Measurements from ENCODE around the gene BMPER.

BMPER gene

DNA sequence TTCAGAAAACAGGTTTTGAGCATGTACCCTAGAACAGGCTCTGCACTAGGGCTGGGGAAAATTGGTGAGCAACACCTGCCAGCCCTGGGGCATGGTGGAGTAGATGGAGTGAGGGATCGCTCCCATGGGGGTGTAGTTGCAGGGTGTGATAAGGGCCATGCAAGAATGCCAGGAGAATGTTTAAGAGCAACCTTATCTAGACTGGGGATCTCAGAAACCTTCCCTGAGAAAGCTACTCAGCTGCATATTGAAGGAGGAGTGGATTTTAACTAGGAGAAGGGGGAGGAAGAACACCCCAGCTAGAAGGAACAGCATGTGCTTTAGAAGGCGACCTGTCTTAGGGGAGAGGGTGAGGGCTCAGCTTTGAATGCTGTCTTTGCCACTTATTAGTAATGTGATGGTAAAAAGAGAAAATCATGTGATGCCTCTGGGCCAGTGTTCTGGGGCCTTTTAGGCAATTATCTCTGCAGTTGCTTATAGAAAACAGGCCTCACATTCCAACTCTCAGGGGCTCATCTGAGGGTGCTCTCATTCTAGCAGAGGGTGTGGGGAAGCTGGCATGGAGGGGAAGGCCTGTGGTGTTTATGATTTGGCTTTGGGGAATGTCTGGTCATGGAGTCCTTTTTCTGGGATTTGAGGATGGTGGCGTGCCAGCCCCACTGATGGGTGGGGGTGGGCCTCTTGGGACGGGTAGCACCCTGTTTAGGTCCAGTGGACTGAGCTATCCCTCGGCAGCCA, 225.4 kb downstream of the BMPER start:
- in situ Hi-C loops (cut with MboI; ENCODE audit: low sequenced_read_pairs), result no loop called here

DNA sequence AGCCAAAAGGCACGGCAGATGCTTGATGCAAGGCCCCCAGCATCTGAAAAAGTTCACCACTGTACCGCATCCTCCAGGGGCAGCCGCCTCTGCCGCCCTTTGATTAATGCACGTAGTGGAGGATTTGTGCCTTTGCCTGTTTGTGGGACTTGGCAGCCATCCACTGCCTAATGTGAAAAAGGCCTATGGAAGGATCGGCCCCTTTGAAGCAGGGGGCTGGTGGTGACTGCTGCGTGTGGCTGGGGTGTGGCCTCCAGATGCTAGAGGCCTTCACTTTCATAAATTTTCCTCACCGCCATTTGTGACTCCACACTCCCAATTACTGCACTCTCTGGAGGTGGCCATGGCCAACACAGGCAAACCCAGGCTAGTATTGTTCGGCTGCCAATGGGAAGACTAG, 226.0 kb downstream of the BMPER start:
- in situ Hi-C loops (cut with MboI; ENCODE audit: low sequenced_read_pairs), result no loop called here

DNA sequence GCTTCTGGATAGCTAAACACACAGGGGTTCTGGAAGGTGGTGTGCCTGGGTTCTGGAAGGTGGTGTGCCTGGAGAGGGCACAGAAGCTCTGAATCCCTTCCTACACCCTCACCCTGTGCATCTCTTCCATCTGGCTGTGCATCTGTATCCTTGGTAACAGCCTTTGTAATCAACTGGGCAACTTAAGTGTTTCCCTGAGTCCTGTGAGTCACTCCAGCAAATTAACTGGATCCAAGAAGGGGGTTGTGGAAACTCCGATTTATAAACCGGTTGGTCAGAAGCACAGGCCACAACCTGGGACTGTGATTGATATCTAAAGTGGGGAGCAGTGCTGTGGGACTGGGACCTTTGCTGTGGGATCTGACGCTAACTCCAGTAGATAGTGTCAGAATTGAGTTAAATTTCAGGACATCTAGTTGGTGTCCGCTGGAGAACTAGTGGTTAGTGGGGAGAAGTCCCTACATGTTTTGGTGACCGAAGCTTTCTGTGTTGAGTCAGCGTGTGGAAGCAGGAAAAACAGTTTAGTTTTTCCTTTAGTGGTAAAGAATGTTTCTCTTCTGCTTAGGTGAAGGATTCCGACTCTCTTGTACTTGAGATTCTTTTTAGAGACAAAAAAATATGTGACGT, 228.1 kb downstream of the BMPER start:
- in situ Hi-C loops (cut with MboI; ENCODE audit: low sequenced_read_pairs), result no loop called here

DNA sequence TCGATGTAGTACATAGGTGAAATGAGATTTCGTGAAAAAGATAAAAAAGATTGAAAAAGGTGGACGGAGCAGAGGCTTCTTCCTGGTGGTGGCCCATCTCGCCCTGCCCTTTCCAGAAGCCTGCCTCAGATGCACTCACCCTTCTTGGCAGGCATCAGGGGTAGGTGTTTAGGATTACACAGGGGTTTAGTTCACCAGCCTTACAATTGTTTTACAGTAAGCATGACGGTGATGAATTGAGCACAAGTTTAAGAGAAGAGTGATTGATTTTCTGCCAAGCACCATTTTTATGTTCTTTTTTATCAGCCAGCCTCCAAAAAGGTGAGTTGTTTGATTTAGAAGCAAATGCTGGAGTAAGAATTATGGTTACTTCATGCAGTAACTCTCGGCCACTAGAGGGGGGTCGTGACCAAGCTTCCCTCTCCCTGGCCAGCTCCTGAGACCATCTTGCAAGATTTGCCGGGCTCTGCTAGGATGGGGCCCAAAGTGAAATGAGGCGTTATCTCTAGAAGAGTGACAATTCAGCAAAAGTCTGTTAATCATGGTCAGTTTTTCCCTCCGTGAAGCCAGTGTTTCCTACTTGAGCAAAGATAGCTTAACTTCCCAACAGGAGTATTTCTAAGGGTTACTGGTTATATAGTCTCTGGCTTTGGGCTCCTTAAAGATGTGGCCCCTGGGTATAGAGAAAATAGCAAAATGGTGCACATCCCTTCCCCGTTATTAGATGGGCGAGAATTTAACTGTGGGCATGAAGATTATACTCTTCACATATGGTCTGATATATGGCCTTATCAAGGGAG, 228.8 kb downstream of the BMPER start:
- in situ Hi-C loops (cut with MboI; ENCODE audit: low sequenced_read_pairs), result no loop called here

DNA sequence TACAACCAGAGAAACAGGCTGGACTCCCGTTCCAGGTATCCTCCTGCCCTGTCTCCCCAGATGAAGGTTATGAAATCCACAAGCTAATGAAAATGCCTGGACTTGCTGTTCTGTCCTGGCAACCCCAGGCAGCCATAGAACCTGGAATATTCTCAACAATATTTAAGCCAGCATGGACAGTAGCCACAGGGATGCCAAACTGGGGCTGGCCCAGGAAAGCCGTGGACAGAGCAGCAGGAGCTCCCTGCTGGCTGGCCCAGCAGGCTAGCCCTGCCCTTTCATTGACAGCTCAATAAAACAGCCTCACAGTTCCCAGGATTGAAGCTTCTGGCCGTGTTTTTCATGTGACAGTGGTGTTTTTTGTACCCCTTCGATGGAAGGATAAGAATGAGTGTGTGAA, 230.6 kb downstream of the BMPER start:
- in situ Hi-C loops (cut with MboI; ENCODE audit: low sequenced_read_pairs), result no loop called here

DNA sequence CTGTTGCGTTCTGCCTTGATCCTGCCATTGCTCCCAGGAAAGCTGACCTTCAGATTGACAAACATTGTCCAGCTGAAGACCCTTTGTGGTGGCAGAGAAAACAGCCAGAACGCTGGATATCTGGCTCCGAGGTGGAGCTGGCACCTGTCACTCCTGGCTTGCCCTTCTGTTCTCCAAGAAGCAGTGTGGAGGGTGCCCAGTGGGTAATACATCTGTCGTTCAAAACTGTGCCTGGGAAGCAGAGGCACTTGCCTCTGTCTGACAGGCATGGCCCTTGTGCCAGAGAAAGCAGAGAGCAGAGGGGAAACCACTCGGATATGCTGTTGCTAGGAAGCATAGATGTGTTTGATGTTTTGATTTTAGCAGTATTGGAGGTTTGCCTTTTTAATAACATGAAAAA, 231.4 kb downstream of the BMPER start:
- in situ Hi-C loops (cut with MboI; ENCODE audit: low sequenced_read_pairs), result no loop called here

DNA sequence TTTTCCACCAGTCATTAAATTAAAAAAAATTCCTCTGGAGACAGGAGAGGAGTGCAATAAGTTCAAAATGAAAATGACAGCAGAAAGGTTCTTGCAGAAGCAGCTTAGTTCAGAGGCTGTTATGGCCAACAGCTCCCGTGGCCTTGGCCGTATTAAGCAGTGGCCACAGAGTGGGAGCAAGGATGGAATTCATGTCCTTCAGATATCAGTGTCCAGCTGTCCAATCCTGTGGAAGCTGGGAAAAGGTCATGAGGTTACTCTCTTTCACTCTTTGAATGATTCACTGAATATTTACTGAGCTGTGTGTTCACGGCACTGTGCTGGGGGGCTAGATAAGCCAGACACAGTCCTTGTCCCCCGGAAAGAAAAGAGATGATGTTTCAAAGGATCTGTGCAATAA, 231.8 kb downstream of the BMPER start:
- in situ Hi-C loops (cut with MboI; ENCODE audit: low sequenced_read_pairs), result no loop called here

DNA sequence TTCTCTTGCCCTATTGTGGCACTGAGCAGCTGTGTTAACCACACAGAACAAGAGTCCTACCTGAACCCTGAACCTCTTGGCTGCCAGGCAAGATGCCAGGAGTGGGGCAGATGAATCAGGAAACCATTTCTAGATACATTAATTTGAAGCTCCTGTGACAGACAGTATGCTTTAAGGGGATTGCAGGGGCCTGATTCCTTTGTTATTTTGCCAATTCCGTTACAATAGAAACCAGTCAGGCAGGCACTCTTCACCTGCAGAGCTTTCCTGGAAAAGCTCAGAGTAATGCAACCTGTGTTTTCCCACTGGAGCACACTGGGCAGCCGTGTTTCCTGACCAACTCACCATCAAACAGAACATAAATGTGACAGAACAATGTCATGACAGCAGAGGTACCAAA, 233.1 kb downstream of the BMPER start:
- in situ Hi-C loops (cut with MboI; ENCODE audit: low sequenced_read_pairs), result no loop called here

DNA sequence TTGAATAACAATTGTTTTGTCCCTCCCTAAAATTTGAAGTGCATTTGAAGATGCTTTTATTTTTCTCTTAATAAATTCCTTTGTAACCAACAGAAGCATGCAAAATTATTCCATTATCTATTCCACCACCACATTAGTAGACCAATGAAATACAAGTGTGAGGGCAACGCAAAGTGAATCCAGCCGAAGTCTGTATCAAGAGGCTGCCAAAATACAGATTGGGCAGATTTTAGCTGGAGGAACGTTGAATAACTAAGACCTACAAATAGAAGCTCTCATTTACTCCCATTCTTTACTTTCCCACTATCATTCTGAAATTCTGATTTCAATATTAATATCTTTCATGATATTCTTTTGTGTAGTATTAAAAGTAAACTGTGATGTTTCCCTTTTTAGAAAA, 233.7 kb downstream of the BMPER start:
- in situ Hi-C loops (cut with MboI; ENCODE audit: low sequenced_read_pairs), result no loop called here

DNA sequence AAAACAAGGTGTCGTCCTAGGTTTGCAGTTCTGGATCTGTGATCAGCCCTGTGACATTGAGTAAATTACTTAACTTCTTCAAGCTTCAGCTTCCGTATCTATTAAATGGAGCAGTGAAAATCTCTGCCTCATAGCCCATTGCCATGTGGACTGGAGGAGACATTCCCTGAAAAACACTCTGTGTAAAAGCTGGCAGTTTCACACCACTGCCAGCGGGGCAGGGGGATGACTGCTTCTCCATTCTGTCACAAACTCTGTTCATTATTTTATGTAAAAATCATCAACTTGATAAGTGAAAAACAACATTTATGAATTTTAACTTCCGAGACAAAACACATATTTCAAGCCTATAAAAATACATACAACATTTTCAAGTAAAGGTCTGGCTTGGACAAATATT, 234.7 kb downstream of the BMPER start:
- in situ Hi-C loops (cut with MboI; ENCODE audit: low sequenced_read_pairs), result no loop called here

DNA sequence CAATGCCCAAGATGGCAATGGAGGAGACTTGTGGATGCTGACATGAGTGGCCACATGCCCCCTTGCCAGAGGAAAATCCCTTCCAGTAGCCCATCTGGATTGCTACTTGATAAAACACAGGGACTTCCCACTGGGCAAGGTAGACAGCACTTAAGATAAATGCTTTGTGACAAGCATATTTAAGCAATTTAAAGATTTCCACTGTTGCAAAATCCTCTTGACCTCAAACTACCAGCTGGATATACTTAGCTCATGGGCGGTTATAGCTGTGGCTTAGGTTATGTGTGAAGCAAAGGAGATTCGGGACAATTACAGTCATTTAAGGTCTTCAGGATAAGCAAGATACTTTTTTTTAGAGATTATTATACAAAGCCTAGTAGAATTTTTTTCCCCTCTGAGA, 238.1 kb downstream of the BMPER start:
- in situ Hi-C loops (cut with MboI; ENCODE audit: low sequenced_read_pairs), result no loop called here

DNA sequence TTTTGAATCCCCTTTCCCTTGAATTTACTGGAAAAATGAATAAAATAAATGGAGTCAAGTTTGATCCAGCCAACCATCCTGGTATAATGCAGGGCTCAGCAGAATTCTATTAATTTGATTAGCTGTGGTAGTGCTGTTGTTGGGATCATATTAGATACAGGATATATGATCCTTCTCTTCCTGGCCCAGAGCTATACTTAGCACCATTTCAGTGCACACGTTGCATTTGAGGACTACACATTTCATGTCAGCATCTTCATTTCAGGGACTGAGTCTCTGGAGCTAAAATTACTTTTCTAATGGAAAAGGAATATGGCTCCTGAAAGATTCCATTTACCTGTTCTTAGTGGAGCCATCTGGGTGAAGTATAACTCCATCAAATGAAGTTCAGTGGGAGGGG, 240.3 kb downstream of the BMPER start:
- in situ Hi-C loops (cut with MboI; ENCODE audit: low sequenced_read_pairs), result no loop called here

DNA sequence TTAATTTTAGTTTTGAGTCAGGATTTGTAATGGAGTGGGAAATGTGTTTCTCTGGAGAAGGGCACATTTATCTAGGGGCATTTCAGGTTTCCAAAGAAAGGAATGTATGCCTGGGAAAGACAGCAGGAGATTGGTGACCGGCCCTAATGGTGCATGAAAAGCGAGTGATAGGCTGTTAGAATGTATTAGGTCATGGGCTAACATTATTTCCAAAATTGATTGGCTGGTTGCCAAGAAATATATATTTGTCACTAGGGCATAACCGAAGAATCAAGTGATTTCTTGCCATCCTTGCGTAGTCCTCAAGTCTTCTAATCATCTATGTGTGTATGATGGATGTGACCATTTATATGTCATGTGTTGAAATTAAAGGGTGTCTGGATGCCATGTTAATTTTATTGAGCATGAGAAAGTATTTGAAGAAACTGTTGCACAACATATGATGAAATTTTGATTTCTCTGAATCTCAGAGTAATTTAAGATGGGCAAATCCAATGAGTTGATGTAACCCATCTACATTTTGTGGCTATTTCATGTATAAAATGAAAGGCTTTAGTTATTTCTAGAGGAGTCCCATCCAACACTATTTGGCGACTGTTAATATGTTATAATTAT, 248.4 kb downstream of the BMPER start:
- in situ Hi-C loops (cut with MboI; ENCODE audit: low sequenced_read_pairs), result no loop called here

DNA sequence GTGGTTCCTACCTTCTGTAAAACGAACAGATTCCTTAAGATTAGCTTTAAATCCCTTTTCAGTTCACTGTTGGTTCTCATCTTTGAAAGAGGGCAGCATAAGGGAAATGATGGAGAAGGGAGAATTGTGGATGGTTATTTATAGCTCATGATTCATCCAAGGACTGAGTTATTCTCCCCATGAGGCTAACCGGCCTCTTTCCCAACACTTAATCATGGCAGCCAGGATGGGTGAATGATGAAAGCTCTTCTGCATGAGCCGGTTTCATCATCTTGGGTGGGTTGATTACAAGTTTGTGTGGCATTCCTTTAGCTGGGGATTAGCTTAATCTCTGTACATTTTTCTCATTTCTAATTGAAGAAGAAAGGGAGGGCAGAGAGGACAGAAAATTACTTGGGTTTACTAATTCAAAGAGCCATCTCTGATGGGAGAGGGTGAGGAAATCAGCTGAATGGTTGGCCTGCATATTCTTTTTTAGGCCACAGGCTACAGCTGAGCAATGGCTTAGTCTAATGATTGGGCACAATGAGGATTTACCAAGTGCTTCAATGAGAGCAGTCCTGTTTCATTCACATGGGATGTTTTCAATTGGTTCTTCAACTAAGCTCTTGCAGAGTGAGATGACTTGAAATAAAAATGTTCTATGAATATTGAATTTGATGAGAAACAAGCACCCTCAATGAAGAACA, 250.0 kb downstream of the BMPER start:
- in situ Hi-C loops (cut with MboI; ENCODE audit: low sequenced_read_pairs), result no loop called here

DNA sequence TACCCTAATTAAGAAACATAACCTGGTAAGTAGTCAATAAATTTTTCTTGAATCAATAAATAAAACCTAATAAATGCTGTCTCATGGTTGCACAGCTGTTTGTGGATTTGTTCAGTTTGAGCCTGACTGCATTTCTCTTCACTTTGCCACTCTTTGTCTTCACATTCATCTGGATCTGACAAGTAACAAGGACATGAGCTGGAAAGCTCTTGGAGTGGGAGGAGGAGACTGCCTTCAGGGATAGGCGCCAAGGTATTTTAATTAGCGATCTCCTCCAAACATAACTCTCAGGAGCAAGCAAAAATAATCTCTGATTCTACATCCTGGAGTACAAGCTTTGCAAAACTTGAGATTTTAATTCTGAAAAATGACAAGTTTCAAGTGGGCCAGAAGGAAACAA, 251.0 kb downstream of the BMPER start:
- in situ Hi-C loops (cut with MboI; ENCODE audit: low sequenced_read_pairs), result no loop called here

DNA sequence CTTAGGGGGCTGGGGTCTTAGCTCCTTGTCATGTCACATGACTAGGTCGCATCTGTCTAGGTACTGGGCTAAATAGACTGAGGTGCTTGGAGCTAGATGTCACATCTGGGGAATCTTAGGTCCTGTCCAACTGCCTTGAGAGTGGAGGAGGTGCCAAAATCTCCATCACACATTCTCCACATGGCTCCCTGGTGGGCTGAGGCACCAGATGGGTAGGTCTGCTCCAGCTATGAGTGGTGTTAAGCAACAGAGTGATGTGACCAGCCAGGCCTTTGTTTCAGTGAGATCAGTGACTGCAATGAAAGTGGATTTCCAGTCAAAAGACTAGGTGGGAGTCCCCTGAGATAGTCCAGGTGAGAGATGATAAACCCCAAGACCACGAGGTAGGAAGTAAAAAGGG, 251.8 kb downstream of the BMPER start:
- in situ Hi-C loops (cut with MboI; ENCODE audit: low sequenced_read_pairs), result no loop called here

DNA sequence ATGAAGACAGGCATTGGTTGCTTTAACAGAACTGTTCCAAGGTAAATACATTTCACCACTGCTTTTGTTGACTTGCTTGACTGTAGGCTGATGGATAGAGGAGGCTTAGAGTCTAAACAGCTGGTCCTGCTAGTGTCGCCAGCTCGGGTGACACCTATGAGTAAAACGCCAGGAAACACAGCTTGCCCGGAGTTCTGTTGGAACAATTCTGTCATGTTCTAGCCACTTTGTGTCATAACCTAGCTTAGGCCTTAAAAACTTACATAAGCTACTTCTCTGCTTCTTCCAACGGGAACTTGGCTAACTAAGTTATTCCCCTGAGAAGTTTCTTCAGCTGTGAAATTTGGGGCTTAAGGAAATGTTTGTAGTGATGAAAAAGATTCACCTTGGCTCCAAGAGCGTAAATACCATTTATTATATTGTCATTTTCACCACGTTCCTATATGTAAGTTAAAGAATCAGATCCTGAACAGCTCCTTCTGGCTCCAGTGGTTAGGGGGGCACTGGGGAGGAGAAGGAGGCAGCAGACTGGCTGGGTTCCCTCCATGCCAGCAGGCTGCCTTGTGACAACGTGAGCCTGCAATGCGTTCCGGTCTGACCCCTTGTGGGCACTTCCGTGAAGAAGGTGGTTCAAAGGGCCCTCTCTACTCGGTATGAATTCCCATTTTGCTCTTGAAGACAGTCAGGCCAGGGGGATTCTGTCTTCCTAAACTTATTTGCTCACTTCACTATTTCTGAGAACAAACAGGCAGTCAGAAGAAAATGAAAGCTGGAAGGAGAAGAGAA, 253.2 kb downstream of the BMPER start:
- in situ Hi-C loops (cut with MboI; ENCODE audit: low sequenced_read_pairs), result no loop called here

DNA sequence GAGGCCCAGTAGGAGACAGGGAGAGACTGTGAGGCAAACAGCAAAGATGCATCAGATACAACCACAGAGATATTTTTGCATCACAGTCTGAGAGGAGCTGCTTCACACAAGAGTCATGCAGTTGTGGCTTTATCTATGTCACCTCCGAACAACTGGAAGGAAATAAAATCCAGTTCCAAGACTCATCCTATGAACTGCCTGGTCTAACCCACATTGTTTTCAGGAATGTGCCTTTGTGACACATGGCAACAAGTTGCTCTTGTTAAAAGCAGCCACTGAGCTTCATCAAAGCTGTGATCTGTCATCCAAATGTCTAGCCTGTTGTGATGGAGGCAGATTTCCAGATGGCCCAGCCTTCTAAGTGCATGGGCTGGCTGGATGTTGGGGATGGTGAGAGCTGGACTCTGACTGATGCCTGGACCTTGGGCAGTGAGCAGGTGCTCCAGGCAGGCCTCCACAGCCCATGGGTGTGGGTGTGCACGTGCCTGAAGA, 255.0 kb downstream of the BMPER start:
- in situ Hi-C loops (cut with MboI; ENCODE audit: low sequenced_read_pairs), result no loop called here

DNA sequence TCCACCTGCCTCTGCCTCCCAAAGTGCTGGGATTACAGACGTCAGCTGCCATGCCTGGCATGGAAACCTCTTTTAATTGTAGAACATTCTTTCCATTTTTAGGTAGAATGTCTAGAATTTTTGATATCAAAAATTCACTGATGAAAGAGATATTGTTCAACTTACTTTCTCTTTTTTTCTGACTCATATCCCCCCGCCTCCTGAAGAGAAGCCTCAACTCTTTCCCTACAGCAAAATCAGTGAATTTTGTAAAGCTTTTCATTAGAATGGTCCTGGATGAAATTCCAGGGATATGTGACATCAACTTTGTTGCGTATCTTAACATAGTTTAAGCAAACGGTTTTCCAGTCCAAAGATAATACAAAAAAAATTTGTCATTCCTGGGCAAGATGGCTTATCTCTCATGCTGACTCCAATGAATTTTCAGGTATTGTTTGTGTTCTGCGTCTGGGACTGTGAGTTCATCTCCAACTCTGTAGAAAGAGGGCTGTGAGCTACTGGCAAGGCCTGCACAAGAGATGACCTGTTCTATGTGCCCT, 256.8 kb downstream of the BMPER start:
- in situ Hi-C loops (cut with MboI; ENCODE audit: low sequenced_read_pairs), result no loop called here

DNA sequence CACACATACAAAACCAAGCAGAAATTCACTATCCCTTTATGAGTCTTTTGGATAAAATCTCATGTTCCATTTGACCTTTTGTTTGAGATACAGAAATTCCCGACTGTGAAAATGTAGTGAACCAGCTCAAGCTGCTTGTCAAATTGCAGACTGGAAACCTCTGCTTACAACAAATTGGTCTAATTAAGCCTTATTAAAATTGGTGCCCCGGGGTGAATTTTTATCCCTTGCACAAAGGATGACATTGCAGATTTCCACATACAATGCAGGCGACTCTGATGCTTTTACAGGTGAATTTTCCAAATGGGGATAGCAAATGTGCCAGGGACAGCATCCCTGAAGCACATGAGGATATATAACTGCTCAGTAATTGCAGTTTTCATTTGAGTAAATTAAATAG, 257.3 kb downstream of the BMPER start:
- in situ Hi-C loops (cut with MboI; ENCODE audit: low sequenced_read_pairs), result no loop called here
